HepG2 (cell line): ENCODE results near the gene ACOT6. TPM values are rescaled to one million over a fixed set of nuclear protein-coding genes. Genes with fewer than 3 reads are reported as not detected.

Experiments
- ATAC-seq: fragments of 200-7000 bp; cut with Tn5 transposase; 3 replicates; pipeline ENCODE4 v1.9.1; 2020; ENCODE audit warnings: mild to moderate bottlenecking, moderate library complexity
- BruUV-seq: library from RNA; stranded (reverse); fragments of 400-500 nt; replicated peaks from 2 replicates; lab custom pipeline; 2021; lab: Mats Ljungman, UMichigan
- CTCF ChIA-PET: fragments of 300-600 bp; formaldehyde crosslinking; extraction: SDS; loops from one replicate; lab custom pipeline; 2021; ENCODE audit warnings: low total read pairs, inconsistent platforms, low intra/inter-chr PET ratio; lab: Yijun Ruan, JAX
- POLR2A ChIA-PET: fragments of 350-600 bp; sonication (Branson Sonifier 250); formaldehyde crosslinking; loops from one replicate; lab custom pipeline; 2020; ENCODE audit warnings: antibody characterized with exemption, inconsistent platforms; lab: Yijun Ruan, JAX
- DNase-seq: peaks from one replicate; pipeline ENCODE4 v3.0.0-alpha.2; 2015; ENCODE audit warnings: low spot score
- FAIRE-seq: peaks from 3 replicates; lab custom pipeline; 2011; peaks lifted over from hg19 to GRCh38; lab: Jason Lieb, UNC
- H2AFZ ChIP-seq: one replicate; pipeline ENCODE4 v1.6.1; 2011; ENCODE audit warnings: low read length, inconsistent platforms
- H3K27ac ChIP-seq: fragments of 300-600 bp; 3 replicates; pipeline ENCODE4 v1.8.0; 2011; ENCODE audit warnings: mixed run types, mild to moderate bottlenecking, mixed read lengths, low read length, inconsistent platforms; ENCODE audit not compliant: insufficient read depth; ENCODE audit errors: extremely low read length
- H3K27me3 ChIP-seq, 2 experiments: fragments of 200-600 bp in 1 of 2; 2 replicates in 1 of 2; 3 replicates in 1 of 2; pipeline versions ENCODE4 v1.6.0 to v1.8.0; 2011; ENCODE audit warnings: low read length in 2 of 2, mild to moderate bottlenecking in 2 of 2, moderate library complexity in 2 of 2, inconsistent platforms in 1 of 2; ENCODE audit not compliant: insufficient read depth in 2 of 2, control insufficient read depth in 1 of 2
- H3K36me3 ChIP-seq, 2 experiments: fragments of 200-600 bp in 1 of 2; replicated peaks in 1 of 2; 2 replicates in 1 of 2; 3 replicates in 1 of 2; pipeline versions ENCODE4 v1.5.1 to v1.8.0; 2011; ENCODE audit warnings: low read length in 2 of 2, inconsistent platforms in 1 of 2; ENCODE audit not compliant: insufficient read depth in 2 of 2, control insufficient read depth in 1 of 2
- H3K4me1 ChIP-seq: 2 replicates; pipeline ENCODE4 v1.5.1; 2012; ENCODE audit warnings: low read length, inconsistent platforms; ENCODE audit not compliant: insufficient read depth
- H3K4me2 ChIP-seq: 2 replicates; pipeline ENCODE4 v1.6.0; 2011; ENCODE audit warnings: low read depth, low read length, inconsistent platforms
- H3K4me3 ChIP-seq, 3 experiments: fragments of 200-600 bp in 1 of 3; sonication (generic), shearing (Covaris generic) in 1 of 3; replicated peaks in 1 of 3; 2 replicates each; pipeline ENCODE4 v1.5.1; 2011 to 2016; ENCODE audit warnings: low read length in 3 of 3, inconsistent platforms in 2 of 3, low read depth in 2 of 3, mild to moderate bottlenecking in 2 of 3, control low read depth in 1 of 3, mixed read lengths in 1 of 3; ENCODE audit not compliant: insufficient read depth in 1 of 3
- H3K79me2 ChIP-seq: one replicate; pipeline ENCODE4 v1.6.1; 2011; ENCODE audit warnings: low read length, inconsistent platforms; ENCODE audit not compliant: insufficient read depth
- H3K9ac ChIP-seq: 2 replicates; pipeline ENCODE4 v1.6.0; 2011; ENCODE audit warnings: mild to moderate bottlenecking, low read depth, low read length, inconsistent platforms; ENCODE audit not compliant: insufficient read depth
- H3K9me3 ChIP-seq: 2 replicates; pipeline ENCODE4 v1.5.1; 2012; ENCODE audit warnings: mild to moderate bottlenecking, low read length
- H4K20me1 ChIP-seq: 2 replicates; pipeline ENCODE4 v1.6.0; 2011; ENCODE audit warnings: inconsistent platforms, mild to moderate bottlenecking, low read length, moderate library complexity; ENCODE audit not compliant: insufficient read depth
- DMTF1 ChIP-seq: sonication (generic); formaldehyde crosslinking; IDR thresholded peaks from 2 replicates; pipeline ENCODE4 v1.4.0; 2020; ENCODE audit warnings: mild to moderate bottlenecking, missing genetic modification reagents
- E2F1 ChIP-seq: sonication (generic); formaldehyde crosslinking; IDR thresholded peaks from 2 replicates; pipeline ENCODE4 v1.5.0; 2020; ENCODE audit warnings: missing genetic modification reagents
- FUBP1 ChIP-seq: sonication (generic); formaldehyde crosslinking; IDR thresholded peaks from 2 replicates; pipeline ENCODE4 v1.5.1; 2020; ENCODE audit warnings: missing genetic modification reagents, mild to moderate bottlenecking, borderline replicate concordance
- POLR2A ChIP-seq, 2 experiments: IDR thresholded peaks; 2 replicates each; pipeline ENCODE4 v1.6.1; 2011; ENCODE audit warnings: low read depth in 2 of 2, low read length in 2 of 2, mild to moderate bottlenecking in 1 of 2, moderate library complexity in 1 of 2; ENCODE audit not compliant: insufficient read depth in 1 of 2
- TOE1 ChIP-seq: sonication (generic); formaldehyde crosslinking; IDR thresholded peaks from 2 replicates; pipeline ENCODE4 v1.4.0; 2020; ENCODE audit warnings: mild to moderate bottlenecking, missing genetic modification reagents
- ZMAT3 ChIP-seq: sonication (generic); formaldehyde crosslinking; conservative IDR thresholded peaks from 2 replicates; pipeline ENCODE4 v1.7.0; 2021; ENCODE audit warnings: missing genetic modification reagents
- ZNF234 ChIP-seq: sonication (generic); formaldehyde crosslinking; conservative IDR thresholded peaks from 2 replicates; pipeline ENCODE4 v1.5.1; 2020; ENCODE audit warnings: mild to moderate bottlenecking, missing genetic modification reagents
- ZNF609 ChIP-seq: sonication (generic); formaldehyde crosslinking; IDR thresholded peaks from 2 replicates; pipeline ENCODE4 v1.4.0; 2020; ENCODE audit warnings: mild to moderate bottlenecking, missing genetic modification reagents, borderline replicate concordance
- ZNF784 ChIP-seq: sonication (generic); formaldehyde crosslinking; IDR thresholded peaks from 2 replicates; pipeline ENCODE4 v1.5.1; 2020; ENCODE audit warnings: missing genetic modification reagents, mild to moderate bottlenecking, borderline replicate concordance
- WGBS: methylation state at CpG from one replicate; pipeline ENCODE4 v1.1.6; 2017; ENCODE audit warnings: low lambda C conversion rate; 5-methylcytosine and 5-hydroxymethylcytosine counted together
- in situ Hi-C: cut with HindIII; loops from 2 replicates; pipeline ENCODE4 v1.10.0; 2017; ENCODE audit warnings: low pct_unique_long_range_greater_than_20kb; ENCODE audit not compliant: extremely low pct_ligation_motif_present
- intact Hi-C: fragments of 100-400 bp; cut with micrococcal nuclease; formaldehyde crosslinking; loops from one replicate; pipeline ENCODE4 v1.10.0; 2022; ENCODE audit not compliant: unreplicated experiment
- polyA plus RNA-seq, 8 experiments: library from polyadenylated mRNA; depleted of rRNA in 3 of 8; stranded (reverse) in 7 of 8; unstranded in 1 of 8; fragments of >200 nt; fragmentation: Illumina TruSeq in 4 of 8; extraction: Trizol in 4 of 8; gene quantifications; 2 replicates each; pipeline versions ENCODE4 v1.2.1 to v1.2.3, GENCODE V29; 2011 to 2016; ENCODE audit warnings: low read depth in 4 of 8, missing spikeins in 1 of 8, mixed read lengths in 1 of 8; ENCODE audit not compliant: insufficient read depth in 1 of 8
- total RNA-seq, 5 experiments: library from RNA; depleted of rRNA; stranded (reverse); fragments of >200 nt; fragmentation: Illumina TruSeq; extraction: Trizol; gene quantifications; 2 replicates each; pipeline ENCODE4 v1.2.3, GENCODE V29; 2016; ENCODE audit warnings: low read depth in 1 of 5

The ACOT6 gene
- total and polyA plus RNA-seq, 2 of the 13 experiments (the other 11 are each of a cell fraction or from before 2014, with no cell fraction given), result 0.15 to 0.27 TPM

- Histone ChIP-seq H3K27me3 (no peaks in the 10 kb centered on the region), H3K79me2 (peaks cover 2% of the 10 kb centered on the region), H3K9me3 (no peaks in the 10 kb centered on the region), H3K4me3 (no peak overlapping the region), H2AFZ (no peak overlapping the region), H4K20me1 (no peaks in the 10 kb centered on the region)
- BruUV-seq, result no TSS peak
- 95% methylated on average over 3 of the region's 3 CpGs for WGBS
- in situ Hi-C loops, result loop anchor here (10.0 kb wide), 1 partner anchor 58 kb away; no protein-coding TSS in a partner anchor
- DNase-seq, result no peak
- no peak for TF ChIP-seq TOE1 (CRISPR knock-in tag)
- no peak for TF ChIP-seq ZNF784 (CRISPR knock-in tag)
- no peak for TF ChIP-seq DMTF1 (CRISPR knock-in tag)
- TF ChIP-seq E2F1 (CRISPR knock-in tag), result no peak
- TF ChIP-seq FUBP1 (CRISPR knock-in tag), result no peak
- no peak for TF ChIP-seq ZMAT3
- TF ChIP-seq POLR2A (IDR thresholded peaks at IDR 0.05; ENCODE audit: insufficient read depth in 1 of 2, low read depth in 2 of 2, low read length in 2 of 2), result no peak
- no peak for TF ChIP-seq ZNF609 (CRISPR knock-in tag)
- no peak for TF ChIP-seq ZNF234 (CRISPR knock-in tag)
- TF ChIP-seq, all 625 proteins: peak for 0
- intact Hi-C loops, result loop anchor here (10.0 kb wide), 1 partner anchor 58 kb away; no protein-coding TSS in a partner anchor
- ATAC-seq (no peak), FAIRE-seq (peak; percentile 26)
- Histone ChIP-seq H3K9ac (no peak overlapping the region), H3K4me1 (peaks cover 4% of the 10 kb centered on the region), H3K27ac (no peak overlapping the region), H3K36me3 (peaks cover 1 to 27% of the 10 kb centered on the region in 2 experiments), H3K4me2 (no peak overlapping the region)
- POLR2A ChIA-PET, result no interaction called here
- CTCF ChIA-PET, result no interaction called here
Measured at GRCh38 chr14:73576391-73576790, 35.9 kb upstream of the ACOT6 start.
